HepG2 (cell line): Measurements from ENCODE around the gene HORMAD2. TPM values are rescaled to one million over a fixed set of nuclear protein-coding genes. Genes with fewer than 3 reads are reported as not detected.

Source experiments
- ATAC-seq: fragments of 200-7000 bp; cut with Tn5 transposase; 3 replicates; pipeline ENCODE4 v1.9.1; 2020; ENCODE audit warnings: mild to moderate bottlenecking, moderate library complexity
- BruUV-seq: library from RNA; stranded (reverse); fragments of 400-500 nt; replicated peaks from 2 replicates; lab custom pipeline; 2021; lab: Mats Ljungman, UMichigan
- CTCF ChIA-PET: fragments of 300-600 bp; formaldehyde crosslinking; extraction: SDS; loops from one replicate; lab custom pipeline; 2021; ENCODE audit warnings: low total read pairs, inconsistent platforms, low intra/inter-chr PET ratio; lab: Yijun Ruan, JAX
- POLR2A ChIA-PET: fragments of 350-600 bp; sonication (Branson Sonifier 250); formaldehyde crosslinking; loops from one replicate; lab custom pipeline; 2020; ENCODE audit warnings: antibody characterized with exemption, inconsistent platforms; lab: Yijun Ruan, JAX
- DNase-seq: peaks from one replicate; pipeline ENCODE4 v3.0.0-alpha.2; 2015; ENCODE audit warnings: low spot score
- FAIRE-seq: peaks from 3 replicates; lab custom pipeline; 2011; peaks lifted over from hg19 to GRCh38; lab: Jason Lieb, UNC
- H2AFZ ChIP-seq: one replicate; pipeline ENCODE4 v1.6.1; 2011; ENCODE audit warnings: low read length, inconsistent platforms
- H3K27ac ChIP-seq: fragments of 300-600 bp; 3 replicates; pipeline ENCODE4 v1.8.0; 2011; ENCODE audit warnings: mixed run types, mild to moderate bottlenecking, mixed read lengths, low read length, inconsistent platforms; ENCODE audit not compliant: insufficient read depth; ENCODE audit errors: extremely low read length
- H3K27me3 ChIP-seq, 2 experiments: fragments of 200-600 bp in 1 of 2; 2 replicates in 1 of 2; 3 replicates in 1 of 2; pipeline versions ENCODE4 v1.6.0 to v1.8.0; 2011; ENCODE audit warnings: low read length in 2 of 2, mild to moderate bottlenecking in 2 of 2, moderate library complexity in 2 of 2, inconsistent platforms in 1 of 2; ENCODE audit not compliant: insufficient read depth in 2 of 2, control insufficient read depth in 1 of 2
- H3K36me3 ChIP-seq, 2 experiments: fragments of 200-600 bp in 1 of 2; replicated peaks in 1 of 2; 2 replicates in 1 of 2; 3 replicates in 1 of 2; pipeline versions ENCODE4 v1.5.1 to v1.8.0; 2011; ENCODE audit warnings: low read length in 2 of 2, inconsistent platforms in 1 of 2; ENCODE audit not compliant: insufficient read depth in 2 of 2, control insufficient read depth in 1 of 2
- H3K4me1 ChIP-seq: 2 replicates; pipeline ENCODE4 v1.5.1; 2012; ENCODE audit warnings: low read length, inconsistent platforms; ENCODE audit not compliant: insufficient read depth
- H3K4me2 ChIP-seq: 2 replicates; pipeline ENCODE4 v1.6.0; 2011; ENCODE audit warnings: low read depth, low read length, inconsistent platforms
- H3K4me3 ChIP-seq, 3 experiments: fragments of 200-600 bp in 1 of 3; sonication (generic), shearing (Covaris generic) in 1 of 3; replicated peaks in 1 of 3; 2 replicates each; pipeline ENCODE4 v1.5.1; 2011 to 2016; ENCODE audit warnings: low read length in 3 of 3, inconsistent platforms in 2 of 3, low read depth in 2 of 3, mild to moderate bottlenecking in 2 of 3, control low read depth in 1 of 3, mixed read lengths in 1 of 3; ENCODE audit not compliant: insufficient read depth in 1 of 3
- H3K79me2 ChIP-seq: one replicate; pipeline ENCODE4 v1.6.1; 2011; ENCODE audit warnings: low read length, inconsistent platforms; ENCODE audit not compliant: insufficient read depth
- H3K9ac ChIP-seq: 2 replicates; pipeline ENCODE4 v1.6.0; 2011; ENCODE audit warnings: mild to moderate bottlenecking, low read depth, low read length, inconsistent platforms; ENCODE audit not compliant: insufficient read depth
- H3K9me3 ChIP-seq: 2 replicates; pipeline ENCODE4 v1.5.1; 2012; ENCODE audit warnings: mild to moderate bottlenecking, low read length
- H4K20me1 ChIP-seq: 2 replicates; pipeline ENCODE4 v1.6.0; 2011; ENCODE audit warnings: inconsistent platforms, mild to moderate bottlenecking, low read length, moderate library complexity; ENCODE audit not compliant: insufficient read depth
- CENPT ChIP-seq: sonication (generic); formaldehyde crosslinking; IDR thresholded peaks from 2 replicates; pipeline ENCODE4 v1.8.0; 2022; ENCODE audit warnings: low read depth, mild to moderate bottlenecking, moderate library complexity, missing genetic modification reagents
- FOXC1 ChIP-seq: sonication (generic); formaldehyde crosslinking; IDR thresholded peaks from 2 replicates; pipeline ENCODE4 v1.8.0; 2022; ENCODE audit warnings: mild to moderate bottlenecking, missing genetic modification reagents, borderline replicate concordance
- MBNL3 ChIP-seq: fragments of 250-450 bp; sonication (Bioruptor Pico); conservative IDR thresholded peaks from 2 replicates; pipeline ENCODE4 v1.8.0; 2022; ENCODE audit warnings: mild to moderate bottlenecking, inconsistent platforms
- MED1 ChIP-seq: sonication (generic); formaldehyde crosslinking; IDR thresholded peaks from 2 replicates; pipeline ENCODE4 v1.4.0; 2020; ENCODE audit warnings: missing genetic modification reagents
- MXI1 ChIP-seq: IDR thresholded peaks from 3 replicates; pipeline ENCODE4 v1.6.1; 2012; ENCODE audit warnings: low read depth, low read length, inconsistent platforms, borderline replicate concordance
- RNF2 ChIP-seq: fragments of 450-650 bp; conservative IDR thresholded peaks from 2 replicates; pipeline ENCODE4 v1.6.1; 2016; ENCODE audit warnings: low read depth
- ZFP36L1 ChIP-seq: sonication (generic); formaldehyde crosslinking; IDR thresholded peaks from 2 replicates; pipeline ENCODE4 v1.8.0; 2022; ENCODE audit warnings: mild to moderate bottlenecking, missing genetic modification reagents, moderate library complexity
- ZNF616 ChIP-seq: sonication (generic); formaldehyde crosslinking; IDR thresholded peaks from 2 replicates; pipeline ENCODE4 v1.5.0; 2020; ENCODE audit warnings: low read depth, mild to moderate bottlenecking, missing genetic modification reagents
- ZNF766 ChIP-seq: sonication (generic); formaldehyde crosslinking; IDR thresholded peaks from 2 replicates; pipeline ENCODE4 v1.5.0; 2020; ENCODE audit warnings: missing genetic modification reagents, borderline replicate concordance
- WGBS: methylation state at CpG from one replicate; pipeline ENCODE4 v1.1.6; 2017; ENCODE audit warnings: low lambda C conversion rate; 5-methylcytosine and 5-hydroxymethylcytosine counted together
- in situ Hi-C: cut with HindIII; loops from 2 replicates; pipeline ENCODE4 v1.10.0; 2017; ENCODE audit warnings: low pct_unique_long_range_greater_than_20kb; ENCODE audit not compliant: extremely low pct_ligation_motif_present
- intact Hi-C: fragments of 100-400 bp; cut with micrococcal nuclease; formaldehyde crosslinking; loops from one replicate; pipeline ENCODE4 v1.10.0; 2022; ENCODE audit not compliant: unreplicated experiment
- polyA plus RNA-seq, 8 experiments: library from polyadenylated mRNA; depleted of rRNA in 3 of 8; stranded (reverse) in 7 of 8; unstranded in 1 of 8; fragments of >200 nt; fragmentation: Illumina TruSeq in 4 of 8; extraction: Trizol in 4 of 8; gene quantifications; 2 replicates each; pipeline versions ENCODE4 v1.2.1 to v1.2.3, GENCODE V29; 2011 to 2016; ENCODE audit warnings: low read depth in 4 of 8, missing spikeins in 1 of 8, mixed read lengths in 1 of 8; ENCODE audit not compliant: insufficient read depth in 1 of 8
- total RNA-seq, 5 experiments: library from RNA; depleted of rRNA; stranded (reverse); fragments of >200 nt; fragmentation: Illumina TruSeq; extraction: Trizol; gene quantifications; 2 replicates each; pipeline ENCODE4 v1.2.3, GENCODE V29; 2016; ENCODE audit warnings: low read depth in 1 of 5
- TF ChIP-seq, protein P1 (sequence below): sonication (generic); formaldehyde crosslinking; IDR thresholded peaks from 2 replicates; pipeline ENCODE4 v1.8.0; 2022; ENCODE audit warnings: mild to moderate bottlenecking, missing genetic modification reagents, moderate library complexity
- TF ChIP-seq, protein P2 (sequence below): sonication (generic); formaldehyde crosslinking; IDR thresholded peaks from 2 replicates; pipeline ENCODE4 v1.8.0; 2022; ENCODE audit warnings: low read depth, missing genetic modification reagents
- TF ChIP-seq, protein P3 (sequence below): sonication (generic); formaldehyde crosslinking; IDR thresholded peaks from 2 replicates; pipeline ENCODE4 v1.4.0; 2020; ENCODE audit warnings: missing genetic modification reagents

HORMAD2 gene
- total and polyA plus RNA-seq, 2 of the 13 experiments (the other 11 are each of a cell fraction or from before 2014, with no cell fraction given): not detected

DNA sequence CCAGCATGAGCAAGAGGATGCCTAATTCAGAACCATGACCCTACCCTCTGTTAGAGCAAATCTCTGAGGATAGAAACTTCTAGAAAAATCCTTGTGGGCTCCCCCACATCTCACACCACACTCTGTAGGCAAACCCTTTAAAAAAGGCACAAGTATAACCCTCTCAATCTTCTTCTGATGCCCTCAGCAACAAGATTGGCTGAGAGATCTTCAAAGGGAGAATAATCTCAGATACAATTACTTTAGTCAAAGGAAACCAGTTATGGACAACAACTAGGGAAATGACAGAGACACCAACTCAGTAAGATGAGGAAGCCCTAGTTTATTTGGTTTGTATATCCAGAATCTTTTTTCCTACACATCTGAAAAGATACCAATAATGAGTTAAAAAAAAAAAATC lies 117.1 kb downstream of the HORMAD2 start:
- Histone ChIP-seq H3K36me3 (no peaks in the 10 kb centered on the region), H3K27me3 (no peaks in the 10 kb centered on the region; a peak in 1 of 5 replicates), H4K20me1 (no peaks in the 10 kb centered on the region), H3K4me3 (no peak overlapping the region), H3K79me2 (no peaks in the 10 kb centered on the region), H3K9me3 (no peaks in the 10 kb centered on the region), H2AFZ (no peak overlapping the region), H3K4me1 (peaks cover 53% of the 10 kb centered on the region), H3K27ac (no peak overlapping the region), H3K9ac (no peak overlapping the region), H3K4me2 (no peak overlapping the region)
- ChIA-PET POLR2A (interaction anchor here (2.9 kb wide), 1 partner anchor 12 kb away, joined by 32 read pairs; no protein-coding TSS in a partner anchor), CTCF (no interaction called here)
- FAIRE-seq: no peak
- ATAC-seq: no peak
- no peak for TF ChIP-seq ZNF616 (CRISPR knock-in tag)
- TF ChIP-seq, protein P1, sequence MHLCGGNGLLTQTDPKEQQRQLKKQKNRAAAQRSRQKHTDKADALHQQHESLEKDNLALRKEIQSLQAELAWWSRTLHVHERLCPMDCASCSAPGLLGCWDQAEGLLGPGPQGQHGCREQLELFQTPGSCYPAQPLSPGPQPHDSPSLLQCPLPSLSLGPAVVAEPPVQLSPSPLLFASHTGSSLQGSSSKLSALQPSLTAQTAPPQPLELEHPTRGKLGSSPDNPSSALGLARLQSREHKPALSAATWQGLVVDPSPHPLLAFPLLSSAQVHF (CRISPR knock-in tag): no peak
- in situ Hi-C loops (no loop called here), intact Hi-C loops (no loop called here)
- BruUV-seq: no TSS peak
- DNase-seq: no peak

DNA sequence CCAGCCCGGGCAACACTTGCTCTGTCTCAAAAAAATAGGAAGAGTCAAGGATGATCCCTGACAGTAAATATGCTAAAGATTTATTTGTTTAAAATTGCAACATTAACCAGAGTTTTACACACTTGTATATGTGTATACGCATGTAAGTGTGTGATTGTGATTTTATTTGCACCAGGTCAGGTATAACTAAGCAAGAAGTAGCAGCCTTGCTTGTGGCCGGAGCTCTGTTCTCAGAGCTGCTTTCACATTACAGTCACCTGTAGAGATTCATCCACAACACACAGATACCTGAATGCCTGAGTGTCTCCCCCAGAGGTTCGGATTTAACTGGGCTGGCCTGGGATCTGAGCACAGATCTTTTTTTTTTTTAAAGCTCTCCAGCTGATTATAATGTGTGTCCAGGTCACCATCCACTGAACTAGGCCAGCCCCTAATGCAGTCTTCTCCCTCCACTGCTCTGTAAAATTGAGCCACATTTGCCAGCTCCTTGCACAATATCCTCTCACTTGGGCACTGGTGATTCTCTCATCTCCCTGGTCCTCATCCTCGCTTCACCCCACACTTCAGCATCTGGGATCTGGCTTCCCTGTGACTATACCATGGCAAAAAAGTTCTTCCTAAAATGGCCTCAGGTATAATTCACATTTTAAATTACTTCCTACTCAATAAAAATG lies 118.0 kb downstream of the HORMAD2 start:
- no peak overlapping the region for H2AFZ ChIP-seq
- TF ChIP-seq ZFP36L1 (CRISPR knock-in tag): no peak
- TF ChIP-seq, protein P2, sequence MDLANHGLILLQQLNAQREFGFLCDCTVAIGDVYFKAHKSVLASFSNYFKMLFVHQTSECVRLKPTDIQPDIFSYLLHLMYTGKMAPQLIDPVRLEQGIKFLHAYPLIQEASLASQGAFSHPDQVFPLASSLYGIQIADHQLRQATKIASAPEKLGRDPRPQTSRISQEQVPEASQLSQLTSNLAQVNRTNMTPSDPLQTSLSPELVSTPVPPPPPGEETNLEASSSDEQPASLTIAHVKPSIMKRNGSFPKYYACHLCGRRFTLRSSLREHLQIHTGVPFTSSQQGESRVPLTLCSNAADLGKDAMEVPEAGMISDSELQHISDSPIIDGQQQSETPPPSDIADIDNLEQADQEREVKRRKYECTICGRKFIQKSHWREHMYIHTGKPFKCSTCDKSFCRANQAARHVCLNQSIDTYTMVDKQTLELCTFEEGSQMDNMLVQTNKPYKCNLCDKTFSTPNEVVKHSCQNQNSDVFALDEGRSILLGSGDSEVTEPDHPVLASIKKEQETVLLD (CRISPR knock-in tag): no peak
- TF ChIP-seq CENPT (CRISPR knock-in tag): no peak
- no peak for TF ChIP-seq MXI1
- TF ChIP-seq FOXC1 (CRISPR knock-in tag): no peak
- TF ChIP-seq, protein P3, sequence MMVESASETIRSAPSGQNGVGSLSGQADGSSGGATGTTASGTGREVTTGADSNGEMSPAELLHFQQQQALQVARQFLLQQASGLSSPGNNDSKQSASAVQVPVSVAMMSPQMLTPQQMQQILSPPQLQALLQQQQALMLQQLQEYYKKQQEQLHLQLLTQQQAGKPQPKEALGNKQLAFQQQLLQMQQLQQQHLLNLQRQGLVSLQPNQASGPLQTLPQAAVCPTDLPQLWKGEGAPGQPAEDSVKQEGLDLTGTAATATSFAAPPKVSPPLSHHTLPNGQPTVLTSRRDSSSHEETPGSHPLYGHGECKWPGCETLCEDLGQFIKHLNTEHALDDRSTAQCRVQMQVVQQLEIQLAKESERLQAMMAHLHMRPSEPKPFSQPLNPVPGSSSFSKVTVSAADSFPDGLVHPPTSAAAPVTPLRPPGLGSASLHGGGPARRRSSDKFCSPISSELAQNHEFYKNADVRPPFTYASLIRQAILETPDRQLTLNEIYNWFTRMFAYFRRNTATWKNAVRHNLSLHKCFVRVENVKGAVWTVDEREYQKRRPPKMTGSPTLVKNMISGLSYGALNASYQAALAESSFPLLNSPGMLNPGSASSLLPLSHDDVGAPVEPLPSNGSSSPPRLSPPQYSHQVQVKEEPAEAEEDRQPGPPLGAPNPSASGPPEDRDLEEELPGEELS: no peak
- no peak for TF ChIP-seq MED1
- TF ChIP-seq MBNL3 (CRISPR knock-in tag): no peak
- no peak for TF ChIP-seq RNF2
- no peak for TF ChIP-seq ZNF766
- TF ChIP-seq, all 625 proteins: peak for 0
- ChIA-PET POLR2A (interaction anchor here (0.9 kb wide), 1 partner anchor 12 kb away, joined by 3 read pairs; no protein-coding TSS in a partner anchor), CTCF (no interaction called here)
- BruUV-seq: no TSS peak
- H3K27me3 ChIP-seq: no peaks in the 10 kb centered on the region; a peak in 1 of 5 replicates
- no peak overlapping the region for H3K4me3 ChIP-seq
- no peak overlapping the region for H3K4me2 ChIP-seq
- H3K36me3 ChIP-seq: no peaks in the 10 kb centered on the region
- intact Hi-C loops (no loop called here), in situ Hi-C loops (no loop called here)
- no peak for DNase-seq
- H4K20me1 ChIP-seq: no peaks in the 10 kb centered on the region
- ATAC-seq: no peak
- WGBS: 90% methylated on average over 5 of the region's 5 CpGs
- H3K79me2 ChIP-seq: no peaks in the 10 kb centered on the region
- H3K9me3 ChIP-seq: no peaks in the 10 kb centered on the region
- H3K27ac ChIP-seq: no peak overlapping the region
- no peak for FAIRE-seq
- H3K4me1 ChIP-seq: peaks cover 44% of the 10 kb centered on the region
- no peak overlapping the region for H3K9ac ChIP-seq
